A549 (cell line): ENCODE data around the gene CFAP61.

Experiments used
- CBX2 ChIP-seq: fragments of 200-600 bp; sonication (generic); IDR thresholded peaks from 2 replicates; pipeline ENCODE4 v1.6.1; 2016; ENCODE audit warnings: low read depth, mild to moderate bottlenecking, borderline replicate concordance
- CTCF ChIP-seq: fragments of >200 bp; sonication (Bioruptor Twin); formaldehyde crosslinking; IDR thresholded peaks from 3 replicates; pipeline ENCODE4 v1.5.1; 2016
- HOXA7 ChIP-seq: fragments of 250-450 bp; sonication (Bioruptor Pico); IDR thresholded peaks from 2 replicates; pipeline ENCODE4 v1.5.0; 2020; ENCODE audit warnings: mild to moderate bottlenecking, moderate library complexity

GRCh38 chr20:20342066-20342465 lies 289.7 kb downstream of the CFAP61 start:
- TF ChIP-seq HOXA7 (CRISPR knock-in tag) (no peak), CBX2 (no peak), CTCF (no peak)
